Effector memory CD4-positive, alpha-beta T cell (primary cell): ENCODE results near the gene CCDC144A.
"Not testable (repeated sequence)": the region's sequence is repeated elsewhere in the genome, so short reads cannot be mapped to it uniquely, and the experiment has no call there.

Experiments
- DNase-seq, 3 donors: peaks; one replicate each; pipeline ENCODE4 v3.0.0-alpha.2; 2020
- H3K27ac ChIP-seq: 2 replicates; pipeline ENCODE4 v1.7.0; 2013; ENCODE audit warnings: mild to moderate bottlenecking, low read length, moderate library complexity; ENCODE audit not compliant: insufficient read depth, poor library complexity, severe bottlenecking
- H3K27me3 ChIP-seq: replicated peaks from 2 replicates; pipeline ENCODE4 v1.7.0; 2013; ENCODE audit warnings: mild to moderate bottlenecking, low read length; ENCODE audit not compliant: insufficient read depth, control insufficient read depth, poor library complexity, severe bottlenecking
- H3K36me3 ChIP-seq: 2 replicates; pipeline ENCODE4 v1.7.0; 2013; ENCODE audit warnings: mild to moderate bottlenecking, low read length, moderate library complexity; ENCODE audit not compliant: control insufficient read depth, insufficient read depth
- H3K4me1 ChIP-seq: 2 replicates; pipeline ENCODE4 v1.7.0; 2013; ENCODE audit warnings: low read length, mild to moderate bottlenecking; ENCODE audit not compliant: control insufficient read depth, insufficient read depth, poor library complexity, severe bottlenecking
- H3K4me3 ChIP-seq: 2 replicates; pipeline ENCODE4 v1.7.0; 2013; ENCODE audit warnings: low read length, low read depth, mild to moderate bottlenecking; ENCODE audit not compliant: insufficient read depth, poor library complexity, severe bottlenecking
- H3K9me3 ChIP-seq: 2 replicates; pipeline ENCODE4 v1.7.0; 2013; ENCODE audit warnings: mild to moderate bottlenecking, low read length, moderate library complexity; ENCODE audit not compliant: control insufficient read depth

CCDC144A gene

DNA sequence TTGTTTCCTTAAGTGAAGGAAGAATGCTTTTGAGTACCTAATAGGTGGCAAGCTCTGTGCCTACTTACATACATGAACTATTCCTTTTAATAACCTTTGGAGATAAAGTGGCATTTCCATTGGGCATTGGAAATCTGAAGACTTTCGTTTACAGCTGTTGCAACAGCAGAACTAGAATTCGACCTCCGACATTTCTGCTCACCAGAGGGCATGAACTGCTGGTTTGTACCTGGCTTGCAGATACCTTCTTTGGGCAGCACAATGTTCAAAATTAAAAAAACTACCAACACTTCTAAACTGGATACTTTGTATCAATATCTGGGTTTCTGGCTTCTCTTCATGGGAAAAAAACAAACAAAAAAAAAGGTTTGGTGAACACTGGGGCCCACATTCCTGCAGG is 99.6 kb downstream of the CCDC144A start:
- H3K9me3 ChIP-seq, H3K4me3 ChIP-seq, H3K27me3 ChIP-seq, H3K36me3 ChIP-seq, DNase-seq, H3K4me1 ChIP-seq, H3K27ac ChIP-seq: not testable (repeated sequence)

DNA sequence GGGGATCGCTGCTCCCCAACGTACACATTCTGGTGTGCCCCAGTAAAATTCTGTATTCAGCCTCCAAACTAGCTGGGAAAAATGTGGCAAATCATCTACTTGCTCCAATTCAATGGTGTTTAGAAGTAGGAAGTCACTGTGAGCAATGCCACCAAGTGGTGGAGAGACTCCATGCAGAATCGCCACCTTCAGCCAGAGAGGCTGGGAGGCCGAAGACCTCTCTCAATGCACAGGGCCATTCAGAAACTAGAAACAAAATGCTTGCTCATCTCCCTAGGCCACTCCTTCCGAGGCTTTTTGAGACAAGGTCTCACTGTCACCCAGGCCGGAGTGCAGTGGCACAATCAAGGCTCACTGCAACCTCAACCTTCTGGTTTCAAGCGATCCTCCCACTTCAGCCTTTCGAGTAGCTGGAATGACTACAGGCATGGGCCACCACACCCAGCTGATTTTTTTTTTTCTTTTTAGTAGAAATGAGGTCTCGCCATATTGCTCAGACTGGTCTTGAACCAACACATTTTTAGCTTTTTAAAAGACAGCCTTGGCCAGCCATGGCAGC is 100.4 kb downstream of the CCDC144A start:
- not testable (repeated sequence) for H3K4me3 ChIP-seq, H3K4me1 ChIP-seq, H3K9me3 ChIP-seq, H3K36me3 ChIP-seq, H3K27ac ChIP-seq, H3K27me3 ChIP-seq, DNase-seq

DNA sequence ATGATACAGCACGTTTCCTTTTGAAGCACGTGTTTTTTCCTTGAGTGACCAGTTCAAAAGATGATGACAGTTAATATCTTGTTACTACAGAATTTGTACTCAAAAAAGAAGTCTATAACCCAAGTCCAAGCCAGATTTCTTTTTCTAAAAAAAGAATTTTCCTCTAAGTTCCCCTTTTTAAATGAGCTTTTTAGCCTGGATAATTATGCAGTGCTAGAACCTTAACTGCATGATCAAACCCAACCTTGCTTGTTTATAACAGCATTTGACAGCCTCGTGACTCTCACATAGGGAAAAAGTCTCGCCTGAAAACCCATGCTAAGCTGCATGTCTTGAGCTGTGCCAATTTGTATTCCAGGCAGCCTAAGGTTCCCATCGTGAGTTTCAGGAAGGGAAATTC is 104.2 kb downstream of the CCDC144A start:
- H3K9me3 ChIP-seq, H3K4me1 ChIP-seq, H3K27me3 ChIP-seq, DNase-seq, H3K27ac ChIP-seq, H3K36me3 ChIP-seq, H3K4me3 ChIP-seq: not testable (repeated sequence)

DNA sequence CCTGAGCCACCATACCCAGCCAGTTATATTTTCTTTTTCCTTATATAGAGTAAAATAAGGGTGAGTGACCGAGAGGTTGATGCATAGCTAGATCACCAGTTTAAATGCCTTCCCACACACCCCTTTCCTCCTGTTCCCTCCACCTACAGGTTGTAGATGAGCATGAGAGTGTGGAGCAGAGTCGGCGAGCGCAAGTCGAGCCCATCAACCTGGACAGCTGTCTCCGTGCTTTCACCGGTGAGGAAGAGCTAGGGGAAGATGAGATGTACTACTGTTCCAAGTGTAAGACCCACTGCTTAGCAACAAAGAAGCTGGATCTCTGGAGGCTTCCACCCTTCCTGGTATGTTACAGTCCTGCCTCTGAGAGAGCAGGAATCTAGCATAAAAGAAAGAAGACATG is 105.9 kb downstream of the CCDC144A start:
- H3K36me3 ChIP-seq, DNase-seq, H3K4me3 ChIP-seq, H3K9me3 ChIP-seq, H3K4me1 ChIP-seq, H3K27me3 ChIP-seq, H3K27ac ChIP-seq: not testable (repeated sequence)

DNA sequence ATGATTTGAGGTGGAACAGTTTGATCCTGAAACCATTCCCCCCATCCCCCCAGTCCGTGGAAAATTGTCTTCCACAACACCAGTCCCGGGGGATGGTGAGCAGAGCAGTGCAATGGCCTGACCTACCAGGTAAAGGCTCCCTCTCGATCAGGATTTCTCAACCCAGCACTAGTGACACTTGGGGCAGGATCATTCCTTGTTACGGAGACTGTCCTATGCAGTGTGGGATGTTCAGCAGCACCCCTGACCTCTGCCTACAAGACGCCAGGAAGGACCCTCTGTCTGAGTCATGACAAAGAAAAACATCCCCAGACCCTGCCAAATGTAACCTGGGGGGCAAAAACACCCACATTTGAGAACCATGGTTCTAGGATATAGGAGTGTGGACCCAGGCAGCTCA is 114.8 kb downstream of the CCDC144A start:
- not testable (repeated sequence) for H3K4me3 ChIP-seq, H3K27ac ChIP-seq, H3K36me3 ChIP-seq, H3K4me1 ChIP-seq, DNase-seq, H3K27me3 ChIP-seq, H3K9me3 ChIP-seq

DNA sequence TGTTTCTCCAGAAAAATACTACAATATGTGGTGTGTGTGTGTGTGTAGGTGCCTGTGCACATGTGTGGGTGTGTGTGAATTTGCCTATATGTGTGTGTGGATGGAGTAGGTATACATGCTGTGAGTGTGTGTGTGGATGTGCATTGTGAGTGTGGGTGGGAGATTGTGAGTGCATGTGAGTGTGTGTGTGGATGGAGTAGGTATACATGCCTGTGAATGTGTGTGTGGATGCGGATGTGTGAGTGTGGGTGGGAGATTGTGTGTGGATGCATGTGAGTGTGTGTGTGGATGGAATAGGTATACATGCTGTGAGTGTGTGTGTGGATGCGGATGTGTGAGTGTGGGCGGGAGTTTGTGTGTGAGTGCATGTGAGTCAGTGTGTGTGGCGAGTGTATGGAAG is 116.6 kb downstream of the CCDC144A start:
- H3K27me3 ChIP-seq, H3K27ac ChIP-seq, H3K36me3 ChIP-seq, H3K4me3 ChIP-seq, H3K4me1 ChIP-seq, H3K9me3 ChIP-seq, DNase-seq: not testable (repeated sequence)

DNA sequence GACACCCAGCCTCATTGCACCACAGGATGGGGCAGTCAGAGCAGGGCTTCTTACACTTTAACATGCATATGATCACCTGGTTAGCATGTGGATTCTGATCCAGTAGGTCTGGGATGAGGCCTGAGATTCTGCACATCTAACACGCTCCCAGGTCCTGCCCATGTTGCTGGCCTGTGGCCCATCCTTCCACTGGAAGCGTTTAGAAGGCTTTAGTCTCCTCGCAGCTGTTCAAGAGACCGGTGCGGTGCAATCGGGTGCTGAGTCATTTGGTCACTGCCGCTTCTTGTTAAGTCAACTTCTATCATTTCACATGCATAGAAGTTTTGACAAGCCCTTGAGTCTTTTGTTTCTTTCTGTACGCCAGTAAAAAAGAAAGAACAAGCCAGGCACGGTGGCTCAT is 117.6 kb downstream of the CCDC144A start:
- not testable (repeated sequence) for H3K36me3 ChIP-seq, H3K27ac ChIP-seq, H3K27me3 ChIP-seq, DNase-seq, H3K4me1 ChIP-seq, H3K9me3 ChIP-seq, H3K4me3 ChIP-seq

DNA sequence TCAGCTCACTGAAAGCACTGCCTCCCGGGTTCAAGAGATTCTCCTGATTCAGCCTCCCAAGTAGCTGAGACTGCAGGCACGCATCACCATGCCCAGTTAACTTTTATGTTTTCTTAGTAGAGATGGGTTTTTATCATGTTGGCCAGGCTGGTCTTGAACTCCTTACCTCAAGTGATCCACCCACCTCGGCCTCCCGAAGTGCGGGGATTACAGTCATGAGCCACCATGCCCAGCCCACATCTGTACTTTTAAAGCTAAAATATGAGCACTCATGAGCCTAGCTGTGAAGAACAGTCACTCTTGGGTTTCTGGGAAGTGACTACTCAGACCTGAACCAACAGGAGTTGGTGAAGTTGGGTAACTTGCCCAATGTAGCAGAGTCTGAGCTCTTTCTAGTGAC is 120.2 kb downstream of the CCDC144A start:
- H3K27ac ChIP-seq, H3K36me3 ChIP-seq, H3K9me3 ChIP-seq, DNase-seq, H3K4me3 ChIP-seq, H3K4me1 ChIP-seq, H3K27me3 ChIP-seq: not testable (repeated sequence)

DNA sequence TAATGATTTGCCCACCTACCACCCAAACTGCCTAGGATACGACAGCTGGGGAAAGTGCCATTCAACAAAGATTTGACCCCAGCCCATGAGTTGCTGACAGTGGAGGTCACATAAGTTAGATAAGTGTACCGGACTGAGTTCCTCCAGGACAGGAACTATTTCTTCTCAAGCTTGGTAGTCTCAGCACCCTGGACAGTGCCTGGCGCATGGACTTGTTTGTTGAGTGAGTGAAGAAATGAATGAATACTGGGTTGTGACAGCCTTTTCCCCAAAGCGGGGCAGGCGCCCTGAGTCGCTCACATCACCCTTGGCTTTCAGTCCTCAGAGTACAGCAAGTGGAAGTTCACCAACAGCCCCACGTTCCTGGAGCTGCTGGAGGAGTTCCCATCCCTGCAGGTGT is 122.1 kb downstream of the CCDC144A start:
- H3K27me3 ChIP-seq, H3K9me3 ChIP-seq, H3K27ac ChIP-seq, H3K4me3 ChIP-seq, H3K36me3 ChIP-seq, DNase-seq, H3K4me1 ChIP-seq: not testable (repeated sequence)

DNA sequence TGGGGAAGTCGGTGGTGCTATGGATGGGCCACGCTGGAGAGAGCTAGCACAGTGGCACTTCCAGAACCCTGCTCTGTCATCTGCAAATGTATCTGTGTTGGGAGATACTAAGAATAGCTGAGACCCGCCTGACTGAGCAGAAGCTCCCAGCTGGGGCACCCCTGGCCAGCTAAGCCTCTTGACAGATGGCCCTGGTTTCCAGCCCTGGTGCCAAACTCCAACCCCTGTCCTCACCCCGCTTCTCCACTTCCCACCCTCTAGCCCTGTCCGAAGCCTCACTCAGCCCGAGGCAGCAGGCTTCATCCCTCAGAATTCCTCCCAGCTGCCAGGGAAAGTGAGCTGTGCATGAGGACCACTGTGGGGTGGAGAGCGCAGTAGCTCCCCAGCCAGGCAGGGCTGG is 124.4 kb downstream of the CCDC144A start:
- Histone ChIP-seq H3K36me3 (no peaks in the 10 kb centered on the region), H3K27me3 (no peaks in the 10 kb centered on the region), H3K4me3 (no peak overlapping the region), H3K27ac (no peak overlapping the region), H3K4me1 (no peaks in the 10 kb centered on the region), H3K9me3 (no peaks in the 10 kb centered on the region)
- DNase-seq = no peak

DNA sequence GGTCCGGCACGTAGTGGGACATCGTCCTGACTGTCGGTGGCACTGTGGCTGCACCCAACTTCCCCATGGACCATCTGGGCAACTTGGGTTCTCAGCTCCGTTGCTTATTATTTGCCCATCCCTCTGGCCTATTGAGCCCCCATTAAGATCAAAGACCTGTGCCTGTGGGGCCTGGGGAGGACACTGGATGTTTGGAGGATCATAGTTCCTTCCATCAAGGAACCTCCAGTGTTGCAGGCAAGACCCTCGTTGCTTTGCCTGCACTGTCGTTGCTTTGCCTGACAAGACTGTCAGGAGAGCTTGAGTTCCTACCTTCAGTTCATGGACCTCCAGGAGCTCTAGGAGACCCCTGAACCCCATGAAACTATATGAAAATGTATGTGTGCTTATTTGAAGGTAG is 127.2 kb downstream of the CCDC144A start:
- no peak for DNase-seq
- no peaks in the 10 kb centered on the region for H3K27me3 ChIP-seq

More for the DNA sequence above, 127.2 kb downstream of the CCDC144A start:
- Histone ChIP-seq H3K4me1 (no peaks in the 10 kb centered on the region), H3K9me3 (no peaks in the 10 kb centered on the region), H3K36me3 (no peaks in the 10 kb centered on the region), H3K4me3 (no peak overlapping the region), H3K27ac (no peak overlapping the region)
